ENCODE data around the gene SCLT1.

Gene SCLT1

GRCh38 chr4:128930051-128930450, 163.3 kb downstream of the SCLT1 start:
- Histone ChIP-seq H3K9me3 (ENCODE audit: insufficient read depth, low read depth, low read length) (no peaks in the 10 kb centered on the region), H3F3A (ENCODE audit: low read depth) (no peaks in the 10 kb centered on the region; the same call in 1 of the 2 replicates), H3K36me3 (ENCODE audit: insufficient read depth, low read length) (peaks cover 4% of the 10 kb centered on the region; the same call in 1 of the 2 replicates), H3K4me1 (ENCODE audit: insufficient read depth, low read length, poor library complexity, severe bottlenecking) (no peaks in the 10 kb centered on the region), H3K4me2 (ENCODE audit: low read depth, low read length, poor library complexity, severe bottlenecking) (no peak overlapping the region), H3K9me2 (replicated peaks; ENCODE audit: low read depth, low read length) (no peaks in the 10 kb centered on the region), H3K4me3 (ENCODE audit: low read length, poor library complexity, severe bottlenecking) (no peak overlapping the region), H3K27me3 (ENCODE audit: insufficient read depth, low read length, poor library complexity, severe bottlenecking) (no peaks in the 10 kb centered on the region), H3K79me2 (ENCODE audit: insufficient read depth, low read length) (no peaks in the 10 kb centered on the region), H3K9ac (ENCODE audit: low read depth, low read length, poor library complexity, severe bottlenecking) (no peak overlapping the region), H4K20me1 (ENCODE audit: insufficient read depth, low read length, poor library complexity, severe bottlenecking) (no peaks in the 10 kb centered on the region), H2AFZ (ENCODE audit: low read length) (no peak overlapping the region)
- TF ChIP-seq EZH2phosphoT487 (IDR thresholded peaks at IDR 0.05; ENCODE audit: borderline replicate concordance) = no peak

- Histone ChIP-seq H3K4me1 (ENCODE audit: insufficient read depth, low read length, poor library complexity, severe bottlenecking) (no peaks in the 10 kb centered on the region), H3K27me3 (ENCODE audit: insufficient read depth, low read length, poor library complexity, severe bottlenecking) (no peaks in the 10 kb centered on the region), H4K20me1 (ENCODE audit: insufficient read depth, low read length, poor library complexity, severe bottlenecking) (no peaks in the 10 kb centered on the region), H3K9me3 (ENCODE audit: insufficient read depth, low read depth, low read length) (no peaks in the 10 kb centered on the region), H2AFZ (ENCODE audit: low read length) (no peak overlapping the region), H3K4me3 (ENCODE audit: low read length, poor library complexity, severe bottlenecking) (no peak overlapping the region), H3K4me2 (ENCODE audit: low read depth, low read length, poor library complexity, severe bottlenecking) (no peak overlapping the region), H3K79me2 (ENCODE audit: insufficient read depth, low read length) (no peaks in the 10 kb centered on the region), H3K9ac (ENCODE audit: low read depth, low read length, poor library complexity, severe bottlenecking) (no peak overlapping the region), H3K36me3 (ENCODE audit: insufficient read depth, low read length) (peaks cover 4% of the 10 kb centered on the region; the same call in 1 of the 2 replicates), H3K9me2 (replicated peaks; ENCODE audit: low read depth, low read length) (no peaks in the 10 kb centered on the region), H3F3A (ENCODE audit: low read depth) (no peaks in the 10 kb centered on the region)
- TF ChIP-seq EZH2phosphoT487 (IDR thresholded peaks at IDR 0.05; ENCODE audit: borderline replicate concordance) (no peak), CTCF (conservative IDR thresholded peaks at IDR 0.05; ENCODE audit: low read length) (no peak)
Measured at GRCh38 chr4:128924951-128925350, 168.4 kb downstream of the SCLT1 start.

GRCh38 chr4:128921954-128922353, 171.4 kb downstream of the SCLT1 start:
- H4K20me1 ChIP-seq (ENCODE audit: insufficient read depth, low read length, poor library complexity, severe bottlenecking) = no peaks in the 10 kb centered on the region
- H3K36me3 ChIP-seq (ENCODE audit: insufficient read depth, low read length) = peaks cover 4% of the 10 kb centered on the region; the same call in 1 of the 2 replicates
- H3F3A ChIP-seq (ENCODE audit: low read depth) = no peaks in the 10 kb centered on the region
- H3K4me2 ChIP-seq (ENCODE audit: low read depth, low read length, poor library complexity, severe bottlenecking) = no peak overlapping the region
- H3K79me2 ChIP-seq (ENCODE audit: insufficient read depth, low read length) = no peaks in the 10 kb centered on the region
- peaks cover 5% of the 10 kb centered on the region for H3K4me1 ChIP-seq (ENCODE audit: insufficient read depth, low read length, poor library complexity, severe bottlenecking)
- no peak overlapping the region for H2AFZ ChIP-seq (ENCODE audit: low read length)
- TF ChIP-seq EZH2phosphoT487 (IDR thresholded peaks at IDR 0.05; ENCODE audit: borderline replicate concordance) (no peak), CTCF (conservative IDR thresholded peaks at IDR 0.05; ENCODE audit: low read length) (no peak)
- H3K4me3 ChIP-seq (ENCODE audit: low read length, poor library complexity, severe bottlenecking) = no peak overlapping the region
- H3K9me3 ChIP-seq (ENCODE audit: insufficient read depth, low read depth, low read length) = no peaks in the 10 kb centered on the region
- no peak overlapping the region for H3K9ac ChIP-seq (ENCODE audit: low read depth, low read length, poor library complexity, severe bottlenecking)
- no peaks in the 10 kb centered on the region for H3K9me2 ChIP-seq (replicated peaks; ENCODE audit: low read depth, low read length)
- no peaks in the 10 kb centered on the region for H3K27me3 ChIP-seq (ENCODE audit: insufficient read depth, low read length, poor library complexity, severe bottlenecking)

GRCh38 chr4:128917781-128918180, 175.6 kb downstream of the SCLT1 start:
- H3K4me3 ChIP-seq (ENCODE audit: low read length, poor library complexity, severe bottlenecking) = no peak overlapping the region
- H2AFZ ChIP-seq (ENCODE audit: low read length) = no peak overlapping the region
- no peaks in the 10 kb centered on the region for H3K9me3 ChIP-seq (ENCODE audit: insufficient read depth, low read depth, low read length)
- H3K4me1 ChIP-seq (ENCODE audit: insufficient read depth, low read length, poor library complexity, severe bottlenecking) = peaks cover 8% of the 10 kb centered on the region
- TF ChIP-seq CTCF (conservative IDR thresholded peaks at IDR 0.05; ENCODE audit: low read length) = no peak
- no peaks in the 10 kb centered on the region for H3K9me2 ChIP-seq (replicated peaks; ENCODE audit: low read depth, low read length)
- H3K4me2 ChIP-seq (ENCODE audit: low read depth, low read length, poor library complexity, severe bottlenecking) = no peak overlapping the region
- H3K9ac ChIP-seq (ENCODE audit: low read depth, low read length, poor library complexity, severe bottlenecking) = no peak overlapping the region
- H3F3A ChIP-seq (ENCODE audit: low read depth) = no peaks in the 10 kb centered on the region
- no peaks in the 10 kb centered on the region for H3K79me2 ChIP-seq (ENCODE audit: insufficient read depth, low read length)
- no peaks in the 10 kb centered on the region for H3K36me3 ChIP-seq (ENCODE audit: insufficient read depth, low read length)
- no peaks in the 10 kb centered on the region for H3K27me3 ChIP-seq (ENCODE audit: insufficient read depth, low read length, poor library complexity, severe bottlenecking)
- H4K20me1 ChIP-seq (ENCODE audit: insufficient read depth, low read length, poor library complexity, severe bottlenecking) = no peaks in the 10 kb centered on the region

All from Loucy (cell line).